IMR-90 (cell line): ENCODE results near the gene LINGO1. TPM values are rescaled to one million over a fixed set of nuclear protein-coding genes. Genes with fewer than 3 reads are reported as not detected.

Source experiments
- ATAC-seq: fragments of 200-7000 bp; cut with Tn5 transposase; 2 replicates; pipeline ENCODE4 v1.9.1; 2020; ENCODE audit warnings: low read depth, mild to moderate bottlenecking, moderate library complexity
- BruUV-seq: library from RNA; stranded (reverse); fragments of 400-500 nt; replicated peaks from 2 replicates; lab custom pipeline; 2021; lab: Mats Ljungman, UMichigan
- CTCF ChIA-PET: fragments of 300-600 bp; formaldehyde crosslinking; extraction: SDS; loops from one replicate; lab custom pipeline; 2021; ENCODE audit warnings: antibody characterized with exemption; lab: Yijun Ruan, JAX
- POLR2A ChIA-PET: fragments of 300-600 bp; sonication (Branson Sonifier 250); formaldehyde crosslinking; loops from one replicate; lab custom pipeline; 2022; ENCODE audit warnings: antibody characterized with exemption; ENCODE audit not compliant: unreplicated experiment; lab: Charles Lee
- DNase-seq: peaks from one replicate; pipeline ENCODE4 v3.0.0; 2013
- H2AFZ ChIP-seq: replicated peaks from 2 replicates; pipeline ENCODE3; 2013; ENCODE audit warnings: low read length, mild to moderate bottlenecking; ENCODE audit not compliant: poor library complexity
- H2AK5ac ChIP-seq: 2 replicates; pipeline ENCODE4 v1.6.1; 2013; ENCODE audit warnings: low read depth, low read length, inconsistent platforms
- H2AK9ac ChIP-seq: replicated peaks from 2 replicates; pipeline ENCODE3; 2013; ENCODE audit warnings: mild to moderate bottlenecking, low read depth, low read length, moderate library complexity; ENCODE audit not compliant: poor library complexity
- H2BK120ac ChIP-seq: 2 replicates; pipeline ENCODE4 v1.6.1; 2013; ENCODE audit warnings: low read depth, low read length, inconsistent platforms
- H2BK15ac ChIP-seq: 3 replicates; pipeline ENCODE4 v1.6.1; 2013; ENCODE audit warnings: low read depth, low read length, inconsistent platforms
- H2BK20ac ChIP-seq: 2 replicates; pipeline ENCODE4 v1.6.1; 2013; ENCODE audit warnings: low read depth, mild to moderate bottlenecking, inconsistent platforms, low read length, moderate library complexity
- H2BK5ac ChIP-seq: 2 replicates; pipeline ENCODE4 v1.6.1; 2013; ENCODE audit warnings: mild to moderate bottlenecking, low read depth, low read length, inconsistent platforms; ENCODE audit not compliant: poor library complexity, severe bottlenecking
- H3K14ac ChIP-seq: replicated peaks from 2 replicates; pipeline ENCODE4 v1.6.1; 2013; ENCODE audit warnings: low read depth, low read length, inconsistent platforms
- H3K18ac ChIP-seq: 2 replicates; pipeline ENCODE4 v1.6.1; 2013; ENCODE audit warnings: low read depth, low read length, control low read depth
- H3K23ac ChIP-seq: 2 replicates; pipeline ENCODE4 v1.6.1; 2013; ENCODE audit warnings: low read depth, low read length, inconsistent platforms
- H3K27ac ChIP-seq: 2 replicates; pipeline ENCODE4 v1.5.1; 2013; ENCODE audit warnings: mild to moderate bottlenecking, control low read depth, low read length; ENCODE audit not compliant: insufficient read depth
- H3K27me3 ChIP-seq: 2 replicates; pipeline ENCODE4 v1.6.1; 2013; ENCODE audit warnings: low read length; ENCODE audit not compliant: control insufficient read depth, insufficient read depth
- H3K36me3 ChIP-seq: 2 replicates; pipeline ENCODE4 v1.6.1; 2013; ENCODE audit warnings: low read length, mixed read lengths; ENCODE audit not compliant: control insufficient read depth, insufficient read depth
- H3K4ac ChIP-seq: 2 replicates; pipeline ENCODE4 v1.6.1; 2013; ENCODE audit warnings: low read depth, low read length, inconsistent platforms
- H3K4me1 ChIP-seq: 2 replicates; pipeline ENCODE4 v1.6.1; 2013; ENCODE audit warnings: low read length, mixed read lengths; ENCODE audit not compliant: control insufficient read depth, insufficient read depth
- H3K4me2 ChIP-seq: 2 replicates; pipeline ENCODE4 v1.6.1; 2013; ENCODE audit warnings: low read depth, mild to moderate bottlenecking, control low read depth, low read length, moderate library complexity
- H3K4me3 ChIP-seq: 2 replicates; pipeline ENCODE4 v1.5.1; 2013; ENCODE audit warnings: low read depth, mild to moderate bottlenecking, control low read depth, low read length, moderate library complexity; ENCODE audit not compliant: insufficient read depth
- H3K56ac ChIP-seq: 2 replicates; pipeline ENCODE4 v1.6.1; 2013; ENCODE audit warnings: low read length, inconsistent platforms; ENCODE audit not compliant: insufficient read depth; ENCODE audit errors: extremely low read depth
- H3K79me1 ChIP-seq, 2 experiments: 2 replicates each; pipeline ENCODE4 v1.6.1; 2013; ENCODE audit warnings: low read length in 2 of 2, inconsistent platforms in 1 of 2, low read depth in 1 of 2
- H3K9ac ChIP-seq: 2 replicates; pipeline ENCODE4 v1.6.1; 2013; ENCODE audit warnings: low read depth, low read length, control low read depth
- H3K9me1 ChIP-seq: 2 replicates; pipeline ENCODE4 v1.6.1; 2013; ENCODE audit warnings: low read length, inconsistent platforms; ENCODE audit not compliant: insufficient read depth
- H3K9me3 ChIP-seq: 2 replicates; pipeline ENCODE4 v1.6.1; 2013; ENCODE audit warnings: low read length; ENCODE audit not compliant: control insufficient read depth, insufficient read depth
- H4K20me1 ChIP-seq: 2 replicates; pipeline ENCODE4 v1.6.1; 2013; ENCODE audit warnings: low read length, inconsistent platforms; ENCODE audit not compliant: insufficient read depth
- H4K5ac ChIP-seq: 2 replicates; pipeline ENCODE4 v1.6.1; 2013; ENCODE audit warnings: mild to moderate bottlenecking, low read depth, low read length, control low read depth
- H4K8ac ChIP-seq, 2 experiments: 2 replicates each; pipeline ENCODE4 v1.6.1; 2013; ENCODE audit warnings: low read depth in 2 of 2, low read length in 2 of 2, control low read depth in 1 of 2, inconsistent platforms in 1 of 2
- H4K91ac ChIP-seq: 2 replicates; pipeline ENCODE4 v1.6.1; 2013; ENCODE audit warnings: low read depth, low read length, inconsistent platforms; ENCODE audit not compliant: insufficient read depth
- FOS ChIP-seq: fragments of 150-350 bp; IDR thresholded peaks from 2 replicates; pipeline ENCODE4 v1.6.1; 2016; ENCODE audit warnings: low read depth, low read length
- MAFK ChIP-seq: IDR thresholded peaks from 2 replicates; pipeline ENCODE4 v1.6.1; 2012; ENCODE audit warnings: low read depth, low read length, improper control_type of control experiment
- RAD21 ChIP-seq: IDR thresholded peaks from 2 replicates; pipeline ENCODE4 v1.6.1; 2012; ENCODE audit warnings: low read length, improper control_type of control experiment
- RCOR1 ChIP-seq: IDR thresholded peaks from 2 replicates; pipeline ENCODE4 v1.6.1; 2012; ENCODE audit warnings: mild to moderate bottlenecking, low read length, improper control_type of control experiment; ENCODE audit not compliant: insufficient replicate concordance
- USF2 ChIP-seq: fragments of 150-350 bp; IDR thresholded peaks from 2 replicates; pipeline ENCODE4 v1.6.1; 2017; ENCODE audit warnings: mild to moderate bottlenecking, antibody characterized with exemption, low read length, low read depth
- WGBS, 2 experiments: methylation state at CpG; one replicate each; pipeline versions ENCODE4 v1.1.5 to v1.1.7; 2013; ENCODE audit warnings: missing lambda C conversion rate in 2 of 2; ENCODE audit not compliant: insufficient read length in 1 of 2; ENCODE audit errors: extremely low coverage in 2 of 2; 5-methylcytosine and 5-hydroxymethylcytosine counted together
- dilution Hi-C: fragments of 300-500 bp; cut with HindIII; formaldehyde crosslinking; loops from one replicate; pipeline ENCODE4 v1.14.3; 2018; ENCODE audit warnings: low sequenced_read_pairs; ENCODE audit not compliant: unreplicated experiment
- in situ Hi-C: fragments of 300-500 bp; cut with MboI; formaldehyde crosslinking; loops from 3 replicates; pipeline ENCODE4 v1.14.3; 2019; ENCODE audit warnings: low sequenced_read_pairs, inconsistent platforms, mixed read lengths
- intact Hi-C: fragments of 100-400 bp; cut with micrococcal nuclease; formaldehyde crosslinking; loops from 2 replicates; pipeline ENCODE4 v1.10.0; 2022
- polyA plus RNA-seq, 3 experiments: library from polyadenylated mRNA; depleted of rRNA; stranded (reverse); fragments of >200 nt; gene quantifications; 2 replicates each; pipeline ENCODE4 v1.2.3, GENCODE V29; 2012; ENCODE audit warnings: low replicate concordance in 1 of 3
- total RNA-seq: library from RNA; depleted of rRNA; stranded (reverse); fragments of >200 nt; gene quantifications from 2 replicates; pipeline ENCODE4 v1.2.3, GENCODE V29; 2012

The LINGO1 gene
- total and polyA plus RNA-seq, 2 of the 4 experiments (the other 2 are of a cell fraction), result 0.05 TPM; not detected in 1

DNA sequence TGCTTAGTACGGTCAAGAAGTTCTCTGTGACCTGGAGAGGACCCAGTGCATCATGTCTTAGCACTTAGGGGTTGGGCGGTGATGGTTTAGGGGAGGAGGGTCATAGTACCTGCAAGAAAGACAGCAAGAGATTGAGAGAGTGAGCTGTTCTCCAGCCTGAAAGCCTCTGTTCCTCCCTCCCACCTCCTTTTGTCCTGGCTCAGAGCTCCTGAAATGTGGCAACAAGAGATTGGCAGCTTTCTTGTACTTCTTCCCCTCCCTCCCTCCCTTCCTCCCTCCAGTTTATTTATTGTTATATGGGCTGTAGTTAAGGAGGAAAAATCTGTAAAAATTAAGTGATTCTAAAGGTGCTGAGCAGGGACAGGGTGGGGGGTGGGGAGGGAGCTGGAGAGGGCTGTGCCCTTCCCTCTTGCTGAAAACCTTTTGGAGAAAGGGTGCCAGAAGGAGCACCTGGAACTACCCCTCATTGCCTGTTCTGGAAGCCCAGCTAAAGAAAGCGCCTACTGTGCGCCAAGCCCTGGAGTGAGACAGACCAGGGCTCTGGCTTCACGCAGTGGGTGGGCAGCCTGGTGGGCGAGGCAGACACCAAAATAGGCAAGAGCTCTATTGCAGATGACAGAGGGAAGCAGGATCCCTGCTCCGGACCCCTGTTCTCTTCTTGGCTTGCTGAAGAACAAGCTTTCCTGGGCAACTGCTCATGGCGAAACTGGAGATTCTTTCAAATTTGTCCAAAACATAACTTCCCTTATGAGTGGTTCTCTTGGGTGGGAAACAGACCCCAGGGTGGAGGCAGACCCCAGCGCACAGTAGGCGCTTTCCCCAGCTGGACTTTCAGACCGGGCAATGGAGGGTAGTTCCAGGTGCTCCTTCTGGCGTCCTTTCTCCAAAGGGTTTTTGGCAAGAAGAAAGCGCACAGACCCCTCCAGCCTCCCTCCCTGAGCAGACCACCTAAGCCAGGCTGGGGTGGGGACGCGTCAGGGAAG is 35.6 kb downstream of the LINGO1 start:
- Histone ChIP-seq H3K4me3 (no peak overlapping the region), H3K56ac (no peak overlapping the region), H2BK20ac (no peak overlapping the region), H2BK5ac (no peak overlapping the region), H4K20me1 (no peaks in the 10 kb centered on the region), H3K9me1 (no peaks in the 10 kb centered on the region), H3K4ac (no peak overlapping the region), H3K27ac (no peak overlapping the region), H3K4me2 (no peak overlapping the region), H3K9ac (no peak overlapping the region), H4K5ac (no peak overlapping the region), H2AK9ac (no peak overlapping the region), H4K91ac (no peak overlapping the region), H3K14ac (no peak overlapping the region), H4K8ac (no peak overlapping the region), H2BK15ac (no peak overlapping the region), H2AK5ac (no peak overlapping the region), H3K27me3 (peaks cover 9% of the 10 kb centered on the region), H3K23ac (no peak overlapping the region), H3K79me1 (no peaks in the 10 kb centered on the region), H3K18ac (no peak overlapping the region), H3K36me3 (no peaks in the 10 kb centered on the region), H2BK120ac (no peak overlapping the region), H3K9me3 (no peaks in the 10 kb centered on the region), H3K4me1 (no peaks in the 10 kb centered on the region), H2AFZ (no peak overlapping the region)
- in situ Hi-C loops (no loop called here), intact Hi-C loops (no loop called here), dilution Hi-C loops (no loop called here)
- CTCF ChIA-PET, result no interaction called here
- 80% methylated on average over 1 of the region's 15 CpGs; no CpG with 5 or more reads in 1 of the 2 experiments for WGBS, 2 experiments
- DNase-seq, result no peak
- ATAC-seq, result no peak
- POLR2A ChIA-PET, result no interaction called here
- no peak for TF ChIP-seq RCOR1
- no peak for TF ChIP-seq MAFK
- TF ChIP-seq USF2, result no peak
- TF ChIP-seq RAD21, result no peak
- TF ChIP-seq FOS, result no peak
- BruUV-seq, result no TSS peak
